Effector memory CD4-positive, alpha-beta T cell (primary cell): ENCODE data around the gene IRX2.

ENCODE experiments used
- DNase-seq, 3 donors: peaks; one replicate each; pipeline ENCODE4 v3.0.0-alpha.2; 2020
- H3K27ac ChIP-seq: 2 replicates; pipeline ENCODE4 v1.7.0; 2013; ENCODE audit warnings: mild to moderate bottlenecking, low read length, moderate library complexity; ENCODE audit not compliant: insufficient read depth, poor library complexity, severe bottlenecking
- H3K27me3 ChIP-seq: replicated peaks from 2 replicates; pipeline ENCODE4 v1.7.0; 2013; ENCODE audit warnings: mild to moderate bottlenecking, low read length; ENCODE audit not compliant: insufficient read depth, control insufficient read depth, poor library complexity, severe bottlenecking
- H3K36me3 ChIP-seq: 2 replicates; pipeline ENCODE4 v1.7.0; 2013; ENCODE audit warnings: mild to moderate bottlenecking, low read length, moderate library complexity; ENCODE audit not compliant: control insufficient read depth, insufficient read depth
- H3K4me1 ChIP-seq: 2 replicates; pipeline ENCODE4 v1.7.0; 2013; ENCODE audit warnings: low read length, mild to moderate bottlenecking; ENCODE audit not compliant: control insufficient read depth, insufficient read depth, poor library complexity, severe bottlenecking
- H3K4me3 ChIP-seq: 2 replicates; pipeline ENCODE4 v1.7.0; 2013; ENCODE audit warnings: low read length, low read depth, mild to moderate bottlenecking; ENCODE audit not compliant: insufficient read depth, poor library complexity, severe bottlenecking
- H3K9me3 ChIP-seq: 2 replicates; pipeline ENCODE4 v1.7.0; 2013; ENCODE audit warnings: mild to moderate bottlenecking, low read length, moderate library complexity; ENCODE audit not compliant: control insufficient read depth

Gene IRX2

DNA sequence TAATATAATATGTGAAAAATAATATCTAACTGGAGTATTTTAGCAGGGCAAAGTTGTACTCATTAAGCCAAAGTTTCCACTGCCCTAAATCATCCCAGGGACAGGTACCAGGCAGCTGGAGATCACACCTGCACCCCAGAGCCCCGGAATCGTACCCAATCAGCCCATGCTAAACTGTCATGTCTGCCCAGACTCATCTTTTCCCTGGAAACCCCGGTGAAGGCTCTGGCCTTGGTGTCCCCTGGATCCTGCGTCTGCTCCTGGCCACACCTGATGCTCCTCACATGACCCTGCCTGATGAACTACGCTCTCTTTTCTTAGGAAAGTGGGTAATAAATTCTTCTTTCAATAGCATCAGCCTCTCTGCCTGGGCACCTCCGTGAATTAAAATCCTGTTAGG is 15.6 kb upstream of the IRX2 start:
- H3K4me3 ChIP-seq: no peak overlapping the region
- H3K36me3 ChIP-seq: no peaks in the 10 kb centered on the region
- H3K27me3 ChIP-seq: no peaks in the 10 kb centered on the region
- DNase-seq: no peak
- no peaks in the 10 kb centered on the region for H3K4me1 ChIP-seq
- H3K9me3 ChIP-seq: no peaks in the 10 kb centered on the region
- H3K27ac ChIP-seq: no peak overlapping the region

DNA sequence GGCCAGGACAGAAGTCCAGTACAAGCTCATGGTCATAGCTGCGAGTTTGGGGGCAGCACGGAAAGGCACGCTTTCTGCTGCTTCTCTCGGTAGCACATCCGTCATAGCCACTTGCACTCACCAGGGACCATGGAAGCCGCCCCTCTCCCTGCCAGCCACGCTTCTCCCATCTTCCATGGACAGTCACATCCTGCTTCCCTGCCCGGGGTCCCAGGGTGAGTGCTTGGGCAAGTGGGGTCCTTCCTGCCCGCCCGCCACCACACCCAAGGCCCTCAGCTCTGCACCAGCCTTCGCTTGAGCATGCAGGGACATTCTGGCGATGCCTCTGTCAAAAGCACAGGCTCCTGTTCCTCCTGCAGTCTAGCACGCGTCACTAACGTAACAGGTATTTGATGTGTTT is 13.1 kb upstream of the IRX2 start:
- DNase-seq: no peak
- Histone ChIP-seq H3K27ac (no peak overlapping the region), H3K36me3 (no peaks in the 10 kb centered on the region), H3K27me3 (no peaks in the 10 kb centered on the region), H3K4me3 (no peak overlapping the region), H3K4me1 (no peaks in the 10 kb centered on the region), H3K9me3 (no peaks in the 10 kb centered on the region)

DNA sequence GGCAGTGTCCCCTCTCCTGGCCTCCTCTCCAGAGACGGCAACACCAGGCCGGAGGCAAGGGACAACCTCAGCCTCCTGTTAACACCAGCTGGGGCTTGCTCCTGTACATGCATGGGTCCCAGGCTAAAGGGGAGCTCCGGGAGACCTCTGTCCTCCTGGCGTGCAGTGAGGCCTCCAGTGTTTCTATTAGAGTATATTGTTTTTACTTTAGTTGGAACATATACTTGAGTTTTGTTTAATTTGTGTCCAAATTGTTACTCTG is 12.0 kb upstream of the IRX2 start:
- no peaks in the 10 kb centered on the region for H3K4me1 ChIP-seq
- no peaks in the 10 kb centered on the region for H3K27me3 ChIP-seq
- H3K27ac ChIP-seq: no peak overlapping the region
- H3K4me3 ChIP-seq: no peak overlapping the region
- H3K9me3 ChIP-seq: no peaks in the 10 kb centered on the region
- H3K36me3 ChIP-seq: no peaks in the 10 kb centered on the region
- no peak for DNase-seq

DNA sequence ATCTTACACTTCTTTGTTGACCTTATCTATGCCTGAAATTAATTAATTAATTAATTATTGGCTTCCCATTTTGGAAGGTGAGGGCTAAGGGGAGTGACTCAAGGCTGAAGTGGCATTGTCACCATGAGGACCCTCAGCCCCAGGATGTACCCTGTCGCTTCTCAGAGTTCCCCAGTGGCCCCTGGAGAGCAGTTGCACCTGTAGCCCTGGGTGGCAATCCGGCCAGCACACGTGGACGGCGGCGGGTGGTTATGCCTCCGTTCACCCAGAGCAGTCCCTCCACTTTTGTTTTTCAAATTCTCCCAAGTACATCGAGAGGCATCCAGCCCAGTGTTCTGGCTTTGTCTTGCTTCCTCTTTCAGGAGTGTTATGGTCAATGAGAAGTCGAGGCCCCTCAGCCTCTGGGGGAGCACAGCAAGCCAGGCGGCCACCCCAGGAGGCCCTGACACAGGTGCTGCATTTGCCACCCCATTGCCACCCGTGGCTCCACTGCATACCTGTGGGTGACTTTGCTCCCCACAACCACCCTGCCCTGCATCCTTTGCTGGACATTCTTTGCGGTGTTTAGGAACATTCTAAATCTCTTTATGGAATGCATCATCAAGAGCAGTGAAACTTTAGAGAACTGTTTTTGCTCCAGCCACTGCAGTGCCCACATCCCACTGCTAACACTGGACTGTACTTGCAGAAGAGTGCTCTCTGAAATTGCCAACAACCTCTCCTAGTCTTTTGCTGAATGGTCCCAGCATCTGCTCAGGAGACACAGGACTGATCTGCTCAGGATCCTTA is 11.5 kb upstream of the IRX2 start:
- H3K4me3 ChIP-seq: no peak overlapping the region
- H3K27me3 ChIP-seq: no peaks in the 10 kb centered on the region
- H3K4me1 ChIP-seq: no peaks in the 10 kb centered on the region
- H3K9me3 ChIP-seq: no peaks in the 10 kb centered on the region
- DNase-seq: no peak
- H3K36me3 ChIP-seq: no peaks in the 10 kb centered on the region
- H3K27ac ChIP-seq: no peak overlapping the region

DNA sequence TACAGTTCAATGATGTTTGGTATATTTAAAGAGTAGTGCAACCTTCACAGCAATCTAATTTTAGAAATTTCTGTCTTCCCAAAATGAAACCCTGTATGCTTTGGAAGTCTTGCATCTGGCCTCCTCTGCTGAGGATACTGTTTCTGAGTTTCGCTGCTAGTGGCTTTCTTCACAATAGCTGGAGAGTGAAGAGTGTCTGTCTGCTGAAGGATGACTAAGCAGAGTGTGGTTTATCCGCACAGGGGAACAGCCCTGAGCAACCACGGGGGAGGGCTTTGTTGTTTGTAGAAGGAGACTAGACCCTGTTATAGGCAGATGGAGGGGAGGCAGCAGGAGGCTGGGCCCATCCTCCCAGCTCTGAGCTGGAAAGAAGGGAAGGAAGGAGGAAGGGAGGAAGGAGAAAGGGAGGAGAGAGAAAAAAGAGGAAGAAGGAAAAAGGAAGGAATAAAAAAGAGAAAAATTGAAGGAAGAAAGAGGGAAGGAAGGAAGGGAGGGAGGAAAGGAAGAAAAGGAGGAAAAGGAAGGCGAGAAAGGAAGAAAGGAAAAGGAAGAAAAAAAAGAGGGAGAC is 10.5 kb upstream of the IRX2 start:
- no peaks in the 10 kb centered on the region for H3K4me1 ChIP-seq
- H3K27me3 ChIP-seq: no peaks in the 10 kb centered on the region
- no peaks in the 10 kb centered on the region for H3K9me3 ChIP-seq
- no peak overlapping the region for H3K27ac ChIP-seq
- no peak overlapping the region for H3K4me3 ChIP-seq
- no peaks in the 10 kb centered on the region for H3K36me3 ChIP-seq
- DNase-seq: no peak

DNA sequence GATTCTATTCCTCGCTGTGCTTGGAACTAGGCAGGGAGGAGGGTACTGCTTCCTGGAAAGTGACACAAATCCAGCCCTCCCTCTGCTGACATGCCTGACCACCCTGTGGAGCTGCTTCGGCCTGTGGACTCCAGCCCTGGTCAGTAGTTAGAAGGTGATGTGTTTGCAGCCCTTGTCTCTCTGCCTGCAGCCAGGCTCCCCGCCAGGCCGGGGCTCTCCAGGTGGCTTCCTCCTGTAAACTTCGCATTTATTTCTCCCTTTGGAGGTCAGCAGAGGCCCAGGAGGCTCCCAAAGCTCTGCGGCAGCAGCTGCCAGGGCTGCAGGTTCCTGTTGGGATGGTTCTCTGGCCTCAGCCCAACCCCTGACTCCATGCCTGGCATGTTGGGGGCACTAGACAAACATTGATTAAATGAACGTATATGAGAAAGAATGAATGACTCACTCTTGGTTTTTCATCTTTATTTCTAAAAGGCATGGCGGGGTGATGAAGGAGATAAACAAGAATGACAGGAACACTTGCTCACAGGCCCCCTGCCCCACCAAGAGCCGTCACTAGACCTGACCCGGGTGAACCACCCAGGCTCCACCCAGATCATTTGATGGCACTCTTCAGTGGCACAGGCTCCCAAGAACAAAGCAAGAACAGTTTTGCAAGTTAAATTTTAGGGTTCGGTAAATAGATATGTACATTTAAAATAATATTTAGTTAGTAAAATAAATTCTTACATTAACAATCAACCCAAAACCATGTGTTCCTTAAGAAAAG is 8.4 kb upstream of the IRX2 start:
- no peaks in the 10 kb centered on the region for H3K36me3 ChIP-seq
- peaks cover 9% of the 10 kb centered on the region for H3K27me3 ChIP-seq
- H3K4me3 ChIP-seq: no peak overlapping the region
- H3K4me1 ChIP-seq: peaks cover 3% of the 10 kb centered on the region
- H3K9me3 ChIP-seq: no peaks in the 10 kb centered on the region
- no peak for DNase-seq
- H3K27ac ChIP-seq: no peak overlapping the region

DNA sequence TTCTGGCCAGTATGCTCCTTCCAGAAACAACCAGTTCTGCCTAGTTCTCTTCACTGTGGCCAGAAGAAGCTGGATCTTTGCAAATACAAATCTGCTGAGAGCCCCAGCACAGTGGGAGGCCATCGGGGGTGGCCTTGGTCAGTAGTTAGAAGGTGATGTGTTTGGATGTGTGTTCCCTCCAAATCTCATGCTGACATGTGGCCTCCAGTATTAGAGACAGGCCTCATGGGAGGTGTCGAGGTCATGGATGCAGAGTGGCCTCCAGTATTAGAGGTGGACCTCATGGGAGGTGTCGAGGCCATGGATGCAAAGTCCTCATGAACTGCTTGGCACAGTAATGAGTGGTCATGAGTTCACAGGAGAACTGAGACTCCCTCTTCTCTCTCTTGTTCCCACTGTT is 7.6 kb upstream of the IRX2 start:
- Histone ChIP-seq H3K4me3 (no peak overlapping the region), H3K4me1 (peaks cover 3% of the 10 kb centered on the region), H3K36me3 (no peaks in the 10 kb centered on the region), H3K9me3 (no peaks in the 10 kb centered on the region), H3K27me3 (peaks cover 17% of the 10 kb centered on the region), H3K27ac (no peak overlapping the region)
- no peak for DNase-seq

DNA sequence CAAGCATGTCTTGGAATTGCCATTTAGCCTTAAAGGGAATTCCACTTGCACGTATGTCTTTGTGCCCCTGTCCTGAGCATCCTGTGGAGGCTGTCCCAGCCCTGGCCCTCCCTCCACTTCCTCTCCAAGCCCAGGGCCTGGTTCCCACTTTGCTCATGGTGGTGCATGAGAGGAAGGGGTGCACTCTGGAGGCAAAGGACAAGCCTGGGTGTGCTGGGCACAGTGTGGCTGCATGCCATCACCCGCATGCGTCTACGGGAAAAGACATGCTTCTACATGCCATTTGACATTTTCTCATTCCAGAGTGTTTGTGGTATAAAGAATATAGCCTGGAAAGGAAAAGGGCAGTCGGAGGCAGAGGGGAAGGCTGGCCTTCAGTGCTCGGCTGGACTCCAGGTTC is 7.2 kb upstream of the IRX2 start:
- DNase-seq: no peak
- H3K4me3 ChIP-seq: no peak overlapping the region
- H3K27me3 ChIP-seq: peaks cover 18% of the 10 kb centered on the region
- peaks cover 3% of the 10 kb centered on the region for H3K4me1 ChIP-seq
- H3K36me3 ChIP-seq: no peaks in the 10 kb centered on the region
- H3K9me3 ChIP-seq: no peaks in the 10 kb centered on the region
- H3K27ac ChIP-seq: no peak overlapping the region

DNA sequence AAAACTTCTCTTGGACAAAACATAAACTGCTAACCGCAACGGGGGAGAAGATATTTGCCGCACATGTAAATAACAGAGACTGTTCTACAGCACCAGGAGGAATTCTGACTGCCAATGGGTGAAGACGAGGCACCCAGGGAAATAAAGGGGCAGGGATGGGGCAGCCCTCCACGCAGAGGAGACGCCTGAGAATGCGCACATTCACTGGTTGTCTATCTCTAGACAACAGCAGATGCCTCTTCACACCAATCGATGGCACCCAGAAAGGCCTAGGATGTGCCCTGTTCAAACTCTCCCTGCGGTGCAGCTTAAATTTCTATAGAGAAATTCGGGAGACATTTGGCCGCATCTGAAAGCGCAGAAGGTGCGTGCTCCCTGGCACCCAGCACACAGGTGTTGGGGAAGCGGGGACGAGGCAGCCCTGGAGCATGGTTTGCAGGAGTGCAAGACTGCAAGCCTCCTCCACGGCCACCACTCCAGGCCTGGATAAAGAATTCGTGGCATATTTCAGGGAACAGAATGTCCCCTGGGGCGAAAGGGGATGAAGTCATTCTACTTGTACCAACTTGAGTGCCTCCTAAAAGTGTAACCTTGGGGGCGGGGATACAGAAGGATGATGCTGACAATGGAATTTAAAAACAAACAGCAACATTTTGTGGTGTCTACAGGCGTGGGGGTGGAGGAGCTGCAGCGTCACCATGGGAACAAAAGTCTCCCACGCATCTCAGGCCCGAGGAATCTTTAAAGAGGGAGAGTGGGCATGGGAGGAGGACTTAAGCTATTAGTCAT is 6.3 kb upstream of the IRX2 start:
- Histone ChIP-seq H3K27ac (no peak overlapping the region), H3K4me1 (peaks cover 3% of the 10 kb centered on the region), H3K4me3 (no peak overlapping the region), H3K27me3 (peaks cover 18% of the 10 kb centered on the region), H3K9me3 (no peaks in the 10 kb centered on the region), H3K36me3 (no peaks in the 10 kb centered on the region)
- no peak for DNase-seq
